Right ventricle myocardium superior (tissue), 1 donor: ENCODE measurements around the gene C11orf65. TPM values are rescaled to one million over a fixed set of nuclear protein-coding genes. Genes with fewer than 3 reads are reported as not detected.

Experiments used
- total RNA-seq: library from RNA; stranded (reverse); fragmentation: NEBNext Ultra II Directional; extraction: Animal tissue kit (Norgen Biotek cat#: 25700); gene quantifications from one replicate; pipeline ENCODE4 v1.2.1, GENCODE V29; 2021
- donor health status: DM: no; HTN: yes; CAD: no; lungs with severe emphysema.

Gene C11orf65
- total RNA-seq, 1 donor from 2014 or later = 0.56 TPM

Other genes with a start within 250 kb of the C11orf65 start
- 6.9 TPM for gene NPAT, start 244.9 kb downstream of the C11orf65 start, total RNA-seq
- gene ATM, start 244.5 kb downstream of the C11orf65 start, total RNA-seq = 27.1 TPM
- gene POGLUT3, start 30.9 kb upstream of the C11orf65 start, total RNA-seq = 11.3 TPM
- gene EXPH5, start 126.2 kb upstream of the C11orf65 start, total RNA-seq = 2.5 TPM
- gene DDX10, start 197.5 kb upstream of the C11orf65 start, total RNA-seq = 10.2 TPM